Stimulated activated CD4-positive, alpha-beta T cell treated with anti-CD3 and anti-CD28 coated beads, Interleukin-12 subunit alpha, Interleukin-12 subunit beta, amount 100 ng/mL, for 48 hours (primary cell): ENCODE results near the gene TUNAR.

Experiments
- DNase-seq, 3 donors: peaks; one replicate each; pipeline ENCODE4 v3.0.0-alpha.2; 2020; ENCODE audit warnings: low read depth in 2 of 3, low spot score in 1 of 3

The TUNAR gene

GRCh38 chr14:95876761-95877538 is at the start of gene TUNAR:
Gene TUNAR (plus strand): TSS chr14:95876832.
- no peak for DNase-seq

- DNase-seq = no peak
Measured at GRCh38 chr14:95828649-95829265, 47.9 kb upstream of the TUNAR start.

GRCh38 chr14:95829321-95829720 is 47.3 kb upstream of the TUNAR start:
- no peak for DNase-seq

- DNase-seq = no peak
Measured at GRCh38 chr14:95830386-95830785, 46.2 kb upstream of the TUNAR start.

- DNase-seq = no peak
Measured at GRCh38 chr14:95831041-95831440, 45.6 kb upstream of the TUNAR start.

GRCh38 chr14:95831468-95831867 is 45.2 kb upstream of the TUNAR start:
- no peak for DNase-seq

- no peak for DNase-seq
Measured at GRCh38 chr14:95832012-95832411, 44.6 kb upstream of the TUNAR start.

GRCh38 chr14:95833429-95833828 is 43.2 kb upstream of the TUNAR start:
- DNase-seq = no peak

- no peak for DNase-seq
Measured at GRCh38 chr14:95834496-95834895, 42.1 kb upstream of the TUNAR start.

- peak in 2 of 3 donors; percentile 2 to 4 for DNase-seq
Measured at GRCh38 chr14:95835121-95835730, 41.4 kb upstream of the TUNAR start.

- DNase-seq = no peak
Measured at GRCh38 chr14:95838862-95839261, 37.8 kb upstream of the TUNAR start.

- no peak for DNase-seq
Measured at GRCh38 chr14:95840094-95840700, 36.4 kb upstream of the TUNAR start.

- DNase-seq = no peak
Measured at GRCh38 chr14:95841668-95842067, 35.0 kb upstream of the TUNAR start.

GRCh38 chr14:95849761-95850160 is 26.9 kb upstream of the TUNAR start:
- DNase-seq = no peak

- DNase-seq = no peak
Measured at GRCh38 chr14:95850429-95850828, 26.2 kb upstream of the TUNAR start.

GRCh38 chr14:95855606-95856005 is 21.0 kb upstream of the TUNAR start:
- no peak for DNase-seq

- no peak for DNase-seq
Measured at GRCh38 chr14:95857275-95857674, 19.4 kb upstream of the TUNAR start.

- DNase-seq = no peak
Measured at GRCh38 chr14:95858893-95859292, 17.7 kb upstream of the TUNAR start.

GRCh38 chr14:95862243-95862642 is 14.4 kb upstream of the TUNAR start:
- DNase-seq = no peak

- no peak for DNase-seq
Measured at GRCh38 chr14:95863295-95863694, 13.3 kb upstream of the TUNAR start.

GRCh38 chr14:95869776-95870175 is 6.9 kb upstream of the TUNAR start:
- DNase-seq = no peak

- DNase-seq = no peak
Measured at GRCh38 chr14:95870772-95871171, 5.9 kb upstream of the TUNAR start.
